ENCODE results near the gene CASZ1. TPM values are rescaled to one million over a fixed set of nuclear protein-coding genes. Genes with fewer than 3 reads are reported as not detected.

CASZ1 gene
- total and polyA plus RNA-seq, 10 of the 15 experiments (the other 5 are each of a cell fraction or from before 2014, with no cell fraction given) = 0.52 to 9.8 (median 3.7) TPM

DNA sequence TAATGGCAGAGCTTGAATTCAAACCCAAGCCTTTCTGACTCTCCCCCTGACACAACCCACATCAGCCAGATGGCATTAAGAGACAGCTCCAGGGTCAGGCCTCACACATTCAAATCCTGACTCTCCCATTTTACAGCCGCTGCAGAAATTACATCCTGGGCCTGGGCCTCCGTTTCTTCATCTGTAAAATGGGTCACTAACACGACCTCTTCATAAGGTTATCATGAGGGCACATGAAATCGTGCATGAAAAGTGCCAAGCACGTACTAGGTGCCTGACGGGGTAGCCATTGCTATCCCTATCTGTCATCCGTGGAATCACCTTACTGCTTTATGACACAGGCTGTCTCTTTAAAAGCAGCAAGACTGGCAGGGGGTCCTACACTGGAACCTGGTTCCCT is 19.8 kb upstream of the CASZ1 start:
- ChIA-PET RAD21 (ENCODE audit: unreplicated experiment) (no interaction called here), CTCF (no interaction called here), SMC1A (ENCODE audit: uncharacterized antibody, unreplicated experiment) (no interaction called here), POLR2A (no interaction called here)
- 30% methylated on average over 7 of the region's 7 CpGs for WGBS (ENCODE audit: insufficient coverage, insufficient replicate concordance, low lambda C conversion rate, missing lambda C conversion rate)
- H3K4me3 ChIP-seq = no peak overlapping the region
- in situ Hi-C loops (cut with MboI) = no loop called here
- BruUV-seq (replicated peaks) = no TSS peak
- H3K4me2 ChIP-seq (ENCODE audit: control insufficient read depth, insufficient read depth) = no peak overlapping the region
- intact Hi-C loops (cut with micrococcal nuclease; ENCODE audit: unreplicated experiment) = no loop called here
- ATAC-seq (no peak), DNase-seq (ENCODE audit: low read depth, low spot score) (no peak), FAIRE-seq (no peak)
- H3K36me3 ChIP-seq (ENCODE audit: control insufficient read depth in 2 of 2, insufficient read depth in 2 of 2, low read length in 1 of 2) = no peaks in the 10 kb centered on the region
- no peaks in the 10 kb centered on the region for H3K4me1 ChIP-seq (ENCODE audit: control insufficient read depth, insufficient read depth, low read length)
- no peaks in the 10 kb centered on the region for H3K79me2 ChIP-seq (ENCODE audit: control insufficient read depth, insufficient read depth, low read length)
- no peak overlapping the region for H3K27ac ChIP-seq (ENCODE audit: control insufficient read depth, insufficient read depth)
- peaks cover 0 to 2% of the 10 kb centered on the region in 2 experiments; a peak in 3 of 4 replicates for H3K27me3 ChIP-seq (replicated peaks in 1 of 2; ENCODE audit: control insufficient read depth in 2 of 2, insufficient read depth in 2 of 2, low read length in 1 of 2)
- no peak overlapping the region for H3K9ac ChIP-seq (ENCODE audit: control insufficient read depth, insufficient read depth, low read length)
- H3K9me3 ChIP-seq (replicated peaks; ENCODE audit: control insufficient read depth, insufficient read depth, low read length) = no peaks in the 10 kb centered on the region
- H4K20me1 ChIP-seq (ENCODE audit: control insufficient read depth, insufficient read depth) = no peaks in the 10 kb centered on the region; the same call in 1 of the 2 replicates
- TF ChIP-seq NRF1 (conservative IDR thresholded peaks at IDR 0.05; ENCODE audit: low read depth, low read length) (no peak), CREM (IDR thresholded peaks at IDR 0.05; ENCODE audit: low read depth) (no peak), CREB1 (IDR thresholded peaks at IDR 0.05; ENCODE audit: low read depth) (no peak), YBX1 (IDR thresholded peaks at IDR 0.05) (no peak), RFX5 (IDR thresholded peaks at IDR 0.05; ENCODE audit: low read depth, low read length) (no peak), JUND (IDR thresholded peaks at IDR 0.05; ENCODE audit: low read depth, low read length) (no peak), ATF7 (IDR thresholded peaks at IDR 0.05; ENCODE audit: low read depth) (no peak), ZSCAN29 (IDR thresholded peaks at IDR 0.05) (no peak), RUNX3 (IDR thresholded peaks at IDR 0.05; ENCODE audit: low read length) (no peak), STAT1 (conservative IDR thresholded peaks at IDR 0.05) (no peak), FOXK2 (IDR thresholded peaks at IDR 0.05) (no peak), MTA3 (IDR thresholded peaks at IDR 0.05; ENCODE audit: borderline replicate concordance, low read length) (no peak), KLF5 (IDR thresholded peaks at IDR 0.05; ENCODE audit: partially characterized antibody) (no peak)
- TF ChIP-seq, protein P1, sequence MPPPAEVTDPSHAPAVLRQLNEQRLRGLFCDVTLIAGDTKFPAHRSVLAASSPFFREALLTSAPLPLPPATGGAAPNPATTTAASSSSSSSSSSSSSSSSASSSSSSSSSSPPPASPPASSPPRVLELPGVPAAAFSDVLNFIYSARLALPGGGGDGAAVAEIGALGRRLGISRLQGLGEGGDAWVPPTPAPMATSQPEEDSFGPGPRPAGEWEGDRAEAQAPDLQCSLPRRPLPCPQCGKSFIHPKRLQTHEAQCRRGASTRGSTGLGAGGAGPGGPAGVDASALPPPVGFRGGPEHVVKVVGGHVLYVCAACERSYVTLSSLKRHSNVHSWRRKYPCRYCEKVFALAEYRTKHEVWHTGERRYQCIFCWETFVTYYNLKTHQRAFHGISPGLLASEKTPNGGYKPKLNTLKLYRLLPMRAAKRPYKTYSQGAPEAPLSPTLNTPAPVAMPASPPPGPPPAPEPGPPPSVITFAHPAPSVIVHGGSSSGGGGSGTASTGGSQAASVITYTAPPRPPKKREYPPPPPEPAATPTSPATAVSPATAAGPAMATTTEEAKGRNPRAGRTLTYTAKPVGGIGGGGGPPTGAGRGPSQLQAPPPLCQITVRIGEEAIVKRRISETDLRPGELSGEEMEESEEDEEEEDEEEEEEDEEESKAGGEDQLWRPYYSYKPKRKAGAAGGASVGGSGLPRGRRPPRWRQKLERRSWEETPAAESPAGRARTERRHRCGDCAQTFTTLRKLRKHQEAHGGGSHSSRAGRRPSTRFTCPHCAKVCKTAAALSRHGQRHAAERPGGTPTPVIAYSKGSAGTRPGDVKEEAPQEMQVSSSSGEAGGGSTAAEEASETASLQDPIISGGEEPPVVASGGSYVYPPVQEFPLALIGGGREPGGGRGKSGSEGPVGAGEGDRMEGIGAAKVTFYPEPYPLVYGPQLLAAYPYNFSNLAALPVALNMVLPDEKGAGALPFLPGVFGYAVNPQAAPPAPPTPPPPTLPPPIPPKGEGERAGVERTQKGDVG (CRISPR knock-in tag; IDR thresholded peaks at IDR 0.05) = no peak
- H2AFZ ChIP-seq (ENCODE audit: control insufficient read depth, low read depth, low read length) = no peak overlapping the region
